DMS53 (cell line): ENCODE results near the gene CRPPA.
"Not testable (repeated sequence)": the region's sequence is repeated elsewhere in the genome, so short reads cannot be mapped to it uniquely, and the experiment has no call there.

ENCODE experiments used
- DNase-seq: peaks from one replicate; lab custom pipeline; 2025; lab: John Stamatoyannopoulos, UW

CRPPA gene

GRCh38 chr7:16421333-16422102, at the start of gene CRPPA:
TSS of gene CRPPA (minus strand) at chr7:16421538. CDS start at chr7:16421322, 216 bp downstream.
- peak; percentile 72 for DNase-seq

- DNase-seq, result no peak
Measured at GRCh38 chr7:16465469-16466361, 44.4 kb upstream of the CRPPA start, which contains the start of gene SOSTDC1. TSS of gene SOSTDC1 (minus strand) at chr7:16465738. CDS start at chr7:16465668, 70 bp downstream.

- DNase-seq, result no peak
Measured at GRCh38 chr7:16463949-16464715, 42.8 kb upstream of the CRPPA start.

- no peak for DNase-seq
Measured at GRCh38 chr7:16463520-16463919, 42.2 kb upstream of the CRPPA start.

GRCh38 chr7:16462431-16462889, 41.1 kb upstream of the CRPPA start:
- DNase-seq, result no peak

GRCh38 chr7:16460789-16461493, 39.6 kb upstream of the CRPPA start:
- no peak for DNase-seq

GRCh38 chr7:16456303-16456702, 35.0 kb upstream of the CRPPA start:
- not testable (repeated sequence) for DNase-seq

- DNase-seq, result no peak
Measured at GRCh38 chr7:16455591-16455990, 34.3 kb upstream of the CRPPA start.

GRCh38 chr7:16450366-16450765, 29.0 kb upstream of the CRPPA start:
- no peak for DNase-seq

- no peak for DNase-seq
Measured at GRCh38 chr7:16447876-16448275, 26.5 kb upstream of the CRPPA start.

- DNase-seq, result no peak
Measured at GRCh38 chr7:16446508-16446907, 25.2 kb upstream of the CRPPA start.

- not testable (repeated sequence) for DNase-seq
Measured at GRCh38 chr7:16443871-16444270, 22.5 kb upstream of the CRPPA start.

GRCh38 chr7:16438988-16439387, 17.6 kb upstream of the CRPPA start:
- DNase-seq, result peak; percentile 67

- DNase-seq, result no peak
Measured at GRCh38 chr7:16436306-16436705, 15.0 kb upstream of the CRPPA start.

- no peak for DNase-seq
Measured at GRCh38 chr7:16433568-16434122, 12.3 kb upstream of the CRPPA start.

GRCh38 chr7:16432425-16432731, 11.0 kb upstream of the CRPPA start:
- no peak for DNase-seq

GRCh38 chr7:16431646-16432424, 10.5 kb upstream of the CRPPA start:
- peak; percentile 84 for DNase-seq

- no peak for DNase-seq
Measured at GRCh38 chr7:16430133-16430532, 8.8 kb upstream of the CRPPA start.

GRCh38 chr7:16428672-16429071, 7.3 kb upstream of the CRPPA start:
- no peak for DNase-seq

- DNase-seq, result no peak
Measured at GRCh38 chr7:16428182-16428581, 6.8 kb upstream of the CRPPA start.
